H1 (cell line): ENCODE measurements around the gene TMEM97. TPM values are rescaled to one million over a fixed set of nuclear protein-coding genes. Genes with fewer than 3 reads are reported as not detected.

Experiments
- HDAC2 ChIP-seq, 2 experiments: fragments of 300-600 bp in 1 of 2; sonication (generic) in 1 of 2; IDR thresholded peaks; 2 replicates each; pipeline ENCODE4 v1.6.1; 2011 to 2012; ENCODE audit warnings: low read depth in 2 of 2, low read length in 2 of 2, mild to moderate bottlenecking in 2 of 2, moderate library complexity in 2 of 2, borderline replicate concordance in 1 of 2, inconsistent platforms in 1 of 2
- NANOG ChIP-seq: IDR thresholded peaks from 2 replicates; pipeline ENCODE4 v1.6.1; 2011; ENCODE audit warnings: low read length, low read depth, mild to moderate bottlenecking, inconsistent platforms; ENCODE audit not compliant: insufficient read depth, poor library complexity, severe bottlenecking
- polyA plus RNA-seq, 7 experiments: library from polyadenylated mRNA; depleted of rRNA in 3 of 7; stranded (reverse) in 5 of 7; unstranded in 2 of 7; fragments of >200 nt in 5 of 7; fragments of 200-250 nt in 2 of 7; gene quantifications; 1 replicate in 5 of 7; 2 replicates in 1 of 7; 4 replicates in 1 of 7; pipeline versions ENCODE4 v1.2.1 to v1.2.3, GENCODE V29; 2011 to 2013; ENCODE audit warnings: missing spikeins in 2 of 7, mixed read lengths in 2 of 7
- total RNA-seq: library from RNA; stranded (reverse); fragmentation: NEBNext Ultra II Directional; extraction: Animal tissue kit (Norgen Biotek cat#: 25700); gene quantifications from 2 replicates; pipeline ENCODE4 v1.2.1, GENCODE V29; 2021

The TMEM97 gene
- total and polyA plus RNA-seq, 2 of the 8 experiments (the other 6 are each of a cell fraction or from before 2014, with no cell fraction given): 126 to 130 TPM

DNA sequence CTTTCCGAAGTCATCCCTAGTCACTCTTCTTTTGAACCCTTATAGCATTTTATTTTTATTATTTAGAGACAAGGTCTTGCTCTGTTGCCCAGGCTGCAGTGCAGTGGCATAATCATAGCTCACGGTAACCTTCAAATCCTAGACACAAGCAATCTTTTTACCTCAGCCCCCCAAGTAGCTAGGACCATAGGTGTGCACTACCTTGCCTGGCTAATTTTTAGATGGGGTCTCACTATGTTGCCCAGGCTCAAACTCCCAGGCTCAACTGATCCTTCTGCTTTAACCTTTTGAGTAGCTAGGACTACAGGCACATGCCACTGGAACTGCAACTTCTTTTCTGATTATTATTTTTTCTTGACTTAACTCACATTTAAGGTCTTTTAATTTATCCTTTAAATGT is 33.0 kb upstream of the TMEM97 start (continued):
- TF ChIP-seq NANOG (no peak), HDAC2 (IDR thresholded peaks at IDR 0.05; ENCODE audit: borderline replicate concordance in 1 of 2, low read depth in 2 of 2, low read length in 2 of 2) (no peak)
